Heart left ventricle (tissue), 16 donors: ENCODE measurements around the gene FIG4. TPM values are rescaled to one million over a fixed set of nuclear protein-coding genes. Genes with fewer than 3 reads are reported as not detected.

ENCODE experiments used
- ATAC-seq, 4 donors: fragments of 200-7000 bp; cut with Tn5 transposase; one replicate each; pipeline ENCODE4 v1.9.1; 2020 to 2022; ENCODE audit warnings: moderate library complexity in 4 of 4, mild to moderate bottlenecking in 3 of 4, moderate number of reproducible peaks in 1 of 4
- DNase-seq, 5 donors: peaks; one replicate each; pipeline ENCODE4 v3.0.0-alpha.2; 2020
- H3K27ac ChIP-seq, 12 donors: fragments of 200-600 bp; sonication (generic) in 4 of 12; one replicate each; pipeline versions ENCODE4 v1.5.0 to v1.8.0; 2016 to 2022; ENCODE audit warnings: mild to moderate bottlenecking in 2 of 12
- H3K27me3 ChIP-seq, 9 donors: fragments of 200-600 bp; sonication (generic) in 2 of 9; one replicate each; pipeline versions ENCODE4 v1.5.1 to v1.8.0; 2016 to 2022; ENCODE audit warnings: mild to moderate bottlenecking in 3 of 9
- H3K36me3 ChIP-seq, 9 donors: fragments of 200-600 bp; sonication (generic) in 2 of 9; one replicate each; pipeline versions ENCODE4 v1.5.0 to v1.8.0; 2018 to 2022; ENCODE audit warnings: mild to moderate bottlenecking in 2 of 9
- H3K4me1 ChIP-seq, 12 donors: fragments of 200-600 bp; sonication (generic) in 4 of 12; one replicate each; pipeline versions ENCODE4 v1.5.0 to v1.8.0; 2016 to 2022; ENCODE audit warnings: mild to moderate bottlenecking in 3 of 12
- H3K4me3 ChIP-seq, 12 donors: fragments of 200-600 bp; sonication (generic) in 4 of 12; one replicate each; pipeline versions ENCODE4 v1.5.0 to v1.8.0; 2017 to 2022; ENCODE audit warnings: mild to moderate bottlenecking in 9 of 12, moderate library complexity in 4 of 12
- H3K9me3 ChIP-seq, 12 donors: fragments of 200-600 bp; sonication (generic) in 4 of 12; one replicate each; pipeline versions ENCODE4 v1.5.0 to v1.8.0; 2016 to 2022; ENCODE audit warnings: mild to moderate bottlenecking in 1 of 12
- CTCF ChIP-seq, 12 donors: fragments of 200-600 bp; sonication (generic) in 4 of 12; IDR thresholded peaks; one replicate each; pipeline versions ENCODE4 v1.5.0 to v1.8.0; 2018 to 2022; ENCODE audit warnings: antibody characterized with exemption in 12 of 12, mild to moderate bottlenecking in 5 of 12
- POLR2A ChIP-seq, 2 donors: fragments of 450-650 bp; IDR thresholded peaks; one replicate each; pipeline ENCODE4 v1.6.1; 2017; ENCODE audit warnings: antibody characterized with exemption in 2 of 2, mild to moderate bottlenecking in 2 of 2, moderate library complexity in 2 of 2
- WGBS, 4 donors: extraction: QIAGEN DNeasy Blood & Tissue Kit in 2 of 4; methylation state at CpG; one replicate each; pipeline versions ENCODE4 v1.1.5 to v1.1.7; 2013 to 2018; 5-methylcytosine and 5-hydroxymethylcytosine counted together
- intact Hi-C, 10 donors: fragments of 100-400 bp; cut with DNase I; formaldehyde crosslinking; loops; one replicate each; pipeline versions ENCODE4 v1.11.1 to v1.14.2; 2022
- polyA plus RNA-seq, 2 donors: library from polyadenylated mRNA; stranded (reverse); fragments of 200-250 nt; gene quantifications; one replicate each; pipeline ENCODE4 v1.2.3, GENCODE V29; 2013
- total RNA-seq, 9 donors: library from RNA; depleted of rRNA in 2 of 9; stranded (reverse); fragments of >200 nt in 2 of 9; fragmentation: NEBNext Ultra II Directional in 3 of 9; extraction: Animal tissue kit (Norgen Biotek cat#: 25700) in 3 of 9; gene quantifications; one replicate each; pipeline versions ENCODE4 v1.1.0 to v1.2.4, GENCODE V29; 2016 to 2023
- donor health status: ischemic (EF 13 %, LVEDD 7.1; RV severe dilation, severe dysfunction).
- donor health status: healthy with polysubstance abuse.
- donor health status: DM: no; HTN: yes; CAD: no.
- donor health status: DM: no; HTN: no; CAD: no.
- donor health status: ischemic (EF 25% LVEDD 6.9; RV normal size, moderate dysfunction).
- donor health status: ischemic (EF 25% LVEDD 5.7; RV mildly dilated, moderate dysfunction).
- donor health status: healthy.
- donor health status: DM: yes; HTN: yes; CAD: no.
- donor health status: ischemic (EF 35%, LVEDD 5.7; RV mildly dilated, moderate dysfunction).
- donor health status: nonischemic (EF 11% LVEDD 7.7; RV severe dilation, severe dysfunction).
- donor health status: DM: yes; HTN: yes; CAD: no.
- donor health status: PGD.
- donor health status: ischemic (EF 29% LVEDD 5.4; RV normal size, mild dysfunction).
- donor health status: nonischemic (EF 23%, LVEDD 6.1; RV moderate dilation, normal function).

The FIG4 gene
- total and polyA plus RNA-seq, 11 donors = 4.8 to 17.2 (median 10.2) TPM

GRCh38 chr6:109701221-109701620 lies 10.1 kb downstream of the FIG4 start:
- Histone ChIP-seq H3K4me1 (peaks cover 0 to 67% (median 3%) of the 10 kb centered on the region in 12 donors), H3K36me3 (no peaks in the 10 kb centered on the region), H3K4me3 (no peak overlapping the region), H3K27me3 (no peaks in the 10 kb centered on the region), H3K27ac (peak overlapping the region in 1 of 12 donors; percentile 46), H3K9me3 (peaks cover 0 to 2% (median 0%) of the 10 kb centered on the region in 12 donors)
- TF ChIP-seq POLR2A (IDR thresholded peaks at IDR 0.05) = no peak
- TF ChIP-seq CTCF (IDR thresholded peaks at IDR 0.05) = no peak
- intact Hi-C loops = loop anchor here in 6 of 10 donors (5.0 to 10.0 kb wide), 7 partner anchors 84 to 694 kb away; no protein-coding TSS in a partner anchor
- no peak for ATAC-seq
- no peak for DNase-seq
- WGBS, 4 donors = 79 to 89% (median 86%) methylated on average over 4 of the region's 4 CpGs

GRCh38 chr6:109701774-109702173 lies 10.7 kb downstream of the FIG4 start:
- TF ChIP-seq CTCF (IDR thresholded peaks at IDR 0.05) (no peak), POLR2A (IDR thresholded peaks at IDR 0.05) (no peak)
- H3K9me3 ChIP-seq = no peaks in the 10 kb centered on the region
- DNase-seq = no peak
- peaks cover 0 to 71% (median 4%) of the 10 kb centered on the region in 12 donors for H3K4me1 ChIP-seq
- WGBS, 4 donors = 80 to 93% (median 82%) methylated on average over 2 of the region's 2 CpGs
- H3K27ac ChIP-seq = peak overlapping the region in 1 of 12 donors; percentile 46
- intact Hi-C loops = loop anchor here in 6 of 10 donors (2.0 to 10.0 kb wide), 8 partner anchors 83 to 693 kb away; no protein-coding TSS in a partner anchor
- no peaks in the 10 kb centered on the region for H3K27me3 ChIP-seq
- no peak overlapping the region for H3K4me3 ChIP-seq
- no peaks in the 10 kb centered on the region for H3K36me3 ChIP-seq
- ATAC-seq = no peak

DNA sequence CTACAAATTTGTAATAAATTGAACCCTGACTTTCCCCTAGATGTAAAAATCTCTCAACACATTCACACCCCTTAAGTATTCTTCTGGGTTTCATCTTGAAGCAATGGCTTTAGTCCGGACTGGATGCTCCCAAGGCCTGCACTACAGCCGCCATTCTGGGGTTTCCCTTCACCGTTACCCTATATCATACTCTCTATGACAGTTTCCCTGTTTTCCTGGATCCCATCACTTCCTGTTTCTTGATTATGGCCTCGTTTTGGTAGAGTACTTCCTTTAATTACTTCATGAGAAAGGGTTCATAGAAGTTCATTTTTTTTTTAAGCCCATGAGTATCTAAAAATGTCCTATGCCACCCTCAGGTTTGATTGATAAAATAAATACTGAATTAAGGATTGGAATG lies 11.7 kb downstream of the FIG4 start:
- DNase-seq = no peak
- H3K36me3 ChIP-seq = no peaks in the 10 kb centered on the region
- peak in 1 of 4 donors; percentile 30 for ATAC-seq
- H3K4me1 ChIP-seq = peaks cover 0 to 64% (median 4%) of the 10 kb centered on the region in 12 donors
- no peaks in the 10 kb centered on the region for H3K9me3 ChIP-seq
- no peak overlapping the region for H3K4me3 ChIP-seq
- 52 to 64% (median 57%) methylated on average over 4 of the region's 4 CpGs for WGBS, 4 donors
- H3K27me3 ChIP-seq = no peaks in the 10 kb centered on the region
- intact Hi-C loops = loop anchor here in 6 of 10 donors (2.0 to 10.0 kb wide), 8 partner anchors 82 to 692 kb away; no protein-coding TSS in a partner anchor
- no peak for TF ChIP-seq POLR2A (IDR thresholded peaks at IDR 0.05)
- H3K27ac ChIP-seq = peak overlapping the region in 1 of 12 donors; percentile 46

DNA sequence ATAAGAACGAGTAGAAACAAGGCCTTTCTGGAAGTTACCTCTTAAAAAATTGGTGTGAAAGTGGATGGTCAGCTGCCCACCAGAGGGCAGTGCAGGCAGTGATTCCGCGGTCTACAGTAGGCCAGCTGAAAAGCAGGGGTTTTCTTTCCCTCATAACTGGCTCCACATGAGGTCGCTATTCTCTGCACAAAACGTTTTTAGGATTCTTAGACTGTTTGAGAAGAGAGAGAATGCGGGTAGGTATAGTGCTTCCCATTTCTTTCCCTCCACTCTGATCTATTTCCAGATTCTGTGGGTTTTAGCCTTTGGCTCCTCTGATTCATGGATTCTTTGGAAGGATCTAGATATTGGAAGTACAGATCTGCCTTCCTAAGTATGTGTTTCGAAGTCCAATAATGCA lies 14.2 kb downstream of the FIG4 start:
- TF ChIP-seq CTCF (IDR thresholded peaks at IDR 0.05) = peak; percentile 89 to 99 (median 98)
- TF ChIP-seq POLR2A (IDR thresholded peaks at IDR 0.05) = no peak
- intact Hi-C loops = loop anchor here (1.0 to 10.0 kb wide), 18 partner anchors 77 to 690 kb away; no protein-coding TSS in a partner anchor
- WGBS, 4 donors = 14 to 20% (median 16%) methylated on average over 7 of the region's 7 CpGs
- DNase-seq = peak; percentile 72 to 79 (median 75)
- Histone ChIP-seq H3K27ac (no peak overlapping the region), H3K36me3 (no peaks in the 10 kb centered on the region), H3K27me3 (no peaks in the 10 kb centered on the region), H3K4me3 (no peak overlapping the region), H3K9me3 (peaks cover 0 to 16% (median 0%) of the 10 kb centered on the region in 12 donors), H3K4me1 (peaks cover 0 to 56% (median 4%) of the 10 kb centered on the region in 12 donors)
- ATAC-seq = peak; percentile 95 to 98 (median 96)
